Liver (tissue), 9 donors: ENCODE data around the gene FOXO6. TPM values are rescaled to one million over a fixed set of nuclear protein-coding genes. Genes with fewer than 3 reads are reported as not detected.

Source experiments
- DNase-seq: peaks from one replicate; pipeline ENCODE4 v3.0.0-alpha.2; 2017; ENCODE audit warnings: low spot score
- H3K27ac ChIP-seq, 2 donors: one replicate each; pipeline ENCODE4 v1.7.0; 2013; ENCODE audit warnings: inconsistent platforms in 2 of 2, low read length in 2 of 2, control low read depth in 1 of 2, low read depth in 1 of 2, mild to moderate bottlenecking in 1 of 2
- H3K27me3 ChIP-seq, 4 donors: one replicate each; pipeline versions ENCODE4 v1.6.1 to v1.7.0; 2013; ENCODE audit warnings: low read length in 3 of 4, inconsistent platforms in 1 of 4, mild to moderate bottlenecking in 1 of 4, moderate library complexity in 1 of 4; ENCODE audit not compliant: control insufficient read depth in 4 of 4, insufficient read depth in 4 of 4
- H3K36me3 ChIP-seq, 4 donors: one replicate each; pipeline versions ENCODE4 v1.6.1 to v1.7.0; 2013; ENCODE audit warnings: low read length in 3 of 4, mild to moderate bottlenecking in 3 of 4, low read depth in 1 of 4, moderate library complexity in 1 of 4; ENCODE audit not compliant: control insufficient read depth in 4 of 4, insufficient read depth in 3 of 4
- H3K4me1 ChIP-seq, 4 donors: one replicate each; pipeline versions ENCODE4 v1.6.1 to v1.7.0; 2013; ENCODE audit warnings: low read length in 3 of 4, mild to moderate bottlenecking in 3 of 4, moderate library complexity in 1 of 4; ENCODE audit not compliant: control insufficient read depth in 4 of 4, insufficient read depth in 4 of 4
- H3K4me3 ChIP-seq, 3 donors: one replicate each; pipeline versions ENCODE4 v1.6.1 to v1.7.0; 2013; ENCODE audit warnings: low read length in 3 of 3, control low read depth in 1 of 3, low read depth in 1 of 3, mild to moderate bottlenecking in 1 of 3
- H3K9ac ChIP-seq, 2 donors: one replicate each; pipeline ENCODE4 v1.7.0; 2013; ENCODE audit warnings: low read length in 2 of 2, mild to moderate bottlenecking in 2 of 2, moderate library complexity in 2 of 2, control low read depth in 1 of 2, low read depth in 1 of 2
- H3K9me3 ChIP-seq, 4 donors: one replicate each; pipeline versions ENCODE4 v1.6.1 to v1.7.0; 2013; ENCODE audit warnings: low read length in 3 of 4; ENCODE audit not compliant: control insufficient read depth in 4 of 4
- EGR1 ChIP-seq, 2 donors: IDR thresholded peaks; 2 replicates each; pipeline ENCODE4 v1.6.1; 2016 to 2018; ENCODE audit warnings: antibody characterized with exemption in 2 of 2, low read depth in 2 of 2
- FOXA1 ChIP-seq: IDR thresholded peaks from 2 replicates; pipeline ENCODE4 v1.6.1; 2016; ENCODE audit warnings: antibody characterized with exemption
- FOXA2 ChIP-seq: IDR thresholded peaks from 2 replicates; pipeline ENCODE4 v1.6.1; 2016; ENCODE audit warnings: antibody characterized with exemption
- HNF4A ChIP-seq, 2 donors: conservative IDR thresholded peaks; 2 replicates each; pipeline ENCODE4 v1.6.1; 2016; ENCODE audit warnings: antibody characterized with exemption in 2 of 2, mild to moderate bottlenecking in 2 of 2
- HNF4G ChIP-seq: IDR thresholded peaks from 2 replicates; pipeline ENCODE4 v1.6.1; 2016; ENCODE audit warnings: antibody characterized with exemption
- JUND ChIP-seq, 2 donors: IDR thresholded peaks; 2 replicates each; pipeline ENCODE4 v1.6.1; 2016; ENCODE audit warnings: antibody characterized with exemption in 2 of 2
- NR2F2 ChIP-seq: IDR thresholded peaks from 2 replicates; pipeline ENCODE4 v1.6.1; 2016; ENCODE audit warnings: antibody characterized with exemption
- RAD21 ChIP-seq, 2 donors: IDR thresholded peaks; 2 replicates each; pipeline ENCODE4 v1.6.1; 2016; ENCODE audit warnings: antibody characterized with exemption in 2 of 2, mild to moderate bottlenecking in 2 of 2
- RXRA ChIP-seq, 2 donors: IDR thresholded peaks; 2 replicates each; pipeline ENCODE4 v1.6.1; 2017 to 2018; ENCODE audit warnings: antibody characterized with exemption in 2 of 2, mild to moderate bottlenecking in 1 of 2
- TAF1 ChIP-seq: conservative IDR thresholded peaks from 2 replicates; pipeline ENCODE4 v1.6.1; 2016; ENCODE audit warnings: antibody characterized with exemption, mild to moderate bottlenecking
- YY1 ChIP-seq: IDR thresholded peaks from 2 replicates; pipeline ENCODE4 v1.6.1; 2016; ENCODE audit warnings: antibody characterized with exemption, mild to moderate bottlenecking
- WGBS: extraction: QIAGEN DNeasy Blood & Tissue Kit; methylation state at CpG from one replicate; pipeline ENCODE4 v1.1.7; 2013; 5-methylcytosine and 5-hydroxymethylcytosine counted together
- polyA plus RNA-seq, 2 donors: library from polyadenylated mRNA; stranded (reverse) in 1 of 2; unstranded in 1 of 2; fragments of 200-250 nt in 1 of 2; fragments of >200 nt in 1 of 2; fragmentation: Nextera tagmentation in 1 of 2; extraction: Ambion mirVana in 1 of 2; gene quantifications; one replicate each; pipeline versions ENCODE4 v1.2.1 to v1.2.3, GENCODE V29; 2013 to 2015
- total RNA-seq, 2 donors: library from RNA; depleted of rRNA; stranded (reverse); fragments of >200 nt; gene quantifications; one replicate each; pipeline ENCODE4 v1.2.3, GENCODE V29; 2014
- TF ChIP-seq, protein P1 (sequence below): IDR thresholded peaks from 2 replicates; pipeline ENCODE4 v1.6.1; 2016; ENCODE audit warnings: antibody characterized with exemption
- TF ChIP-seq, protein P2 (sequence below): IDR thresholded peaks from 2 replicates; pipeline ENCODE4 v1.6.1; 2016; ENCODE audit warnings: antibody characterized with exemption
- TF ChIP-seq, protein P3 (sequence below): IDR thresholded peaks from 2 replicates; pipeline ENCODE4 v1.6.1; 2016; ENCODE audit warnings: antibody characterized with exemption
- TF ChIP-seq, protein P4 (sequence below): IDR thresholded peaks from 2 replicates; pipeline ENCODE4 v1.6.1; 2016; ENCODE audit warnings: antibody characterized with exemption, mild to moderate bottlenecking
- TF ChIP-seq, protein P5 (sequence below): fragments of 150-350 bp; IDR thresholded peaks from 2 replicates; pipeline ENCODE4 v1.5.1; 2017; ENCODE audit warnings: improper control_type of control experiment, low read depth, low read length; ENCODE audit not compliant: missing input control
- donor health status: healthy.
- donor health status: healthy.
- donor health status: healthy.
- donor health status: healthy.
- donor health status: healthy.

The FOXO6 gene
- total and polyA plus RNA-seq, 4 donors = 0.02 to 0.09 (median 0.08) TPM; not detected in 1

DNA sequence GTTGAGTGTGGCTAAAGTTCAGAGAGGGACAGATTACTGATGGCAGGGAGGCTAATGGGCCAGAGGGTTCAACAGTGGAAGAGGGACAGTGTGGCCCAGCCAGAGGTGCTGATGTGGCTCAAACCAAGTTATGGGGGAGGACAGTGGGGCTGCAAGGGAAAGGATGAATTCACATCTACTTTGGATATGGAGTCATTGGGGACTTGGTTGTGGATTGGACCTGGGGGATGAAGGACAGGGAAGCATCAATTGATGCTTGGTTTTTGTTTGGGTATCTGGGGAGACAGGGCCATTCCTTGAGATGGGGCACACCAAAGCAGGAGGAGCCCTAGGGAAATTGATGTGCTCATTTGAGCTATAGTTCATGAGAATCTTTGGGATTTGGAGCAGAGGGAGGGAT lies 23.3 kb downstream of the FOXO6 start:
- H3K27ac ChIP-seq = no peak overlapping the region
- H3K4me3 ChIP-seq = no peak overlapping the region
- H3K9me3 ChIP-seq = no peaks in the 10 kb centered on the region
- no peak overlapping the region for H3K9ac ChIP-seq
- TF ChIP-seq HNF4A (conservative IDR thresholded peaks at IDR 0.05) (no peak), FOXA2 (no peak), RAD21 (IDR thresholded peaks at IDR 0.05) (no peak), FOXA1 (no peak), JUND (IDR thresholded peaks at IDR 0.05) (no peak), NR2F2 (no peak)
- TF ChIP-seq, protein P1, sequence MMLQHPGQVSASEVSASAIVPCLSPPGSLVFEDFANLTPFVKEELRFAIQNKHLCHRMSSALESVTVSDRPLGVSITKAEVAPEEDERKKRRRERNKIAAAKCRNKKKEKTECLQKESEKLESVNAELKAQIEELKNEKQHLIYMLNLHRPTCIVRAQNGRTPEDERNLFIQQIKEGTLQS = no peak
- peaks cover 0 to 8% (median 1%) of the 10 kb centered on the region in 4 donors for H3K27me3 ChIP-seq
- H3K36me3 ChIP-seq = no peaks in the 10 kb centered on the region
- peaks cover 5 to 16% (median 9%) of the 10 kb centered on the region in 4 donors for H3K4me1 ChIP-seq
- DNase-seq = no peak

DNA sequence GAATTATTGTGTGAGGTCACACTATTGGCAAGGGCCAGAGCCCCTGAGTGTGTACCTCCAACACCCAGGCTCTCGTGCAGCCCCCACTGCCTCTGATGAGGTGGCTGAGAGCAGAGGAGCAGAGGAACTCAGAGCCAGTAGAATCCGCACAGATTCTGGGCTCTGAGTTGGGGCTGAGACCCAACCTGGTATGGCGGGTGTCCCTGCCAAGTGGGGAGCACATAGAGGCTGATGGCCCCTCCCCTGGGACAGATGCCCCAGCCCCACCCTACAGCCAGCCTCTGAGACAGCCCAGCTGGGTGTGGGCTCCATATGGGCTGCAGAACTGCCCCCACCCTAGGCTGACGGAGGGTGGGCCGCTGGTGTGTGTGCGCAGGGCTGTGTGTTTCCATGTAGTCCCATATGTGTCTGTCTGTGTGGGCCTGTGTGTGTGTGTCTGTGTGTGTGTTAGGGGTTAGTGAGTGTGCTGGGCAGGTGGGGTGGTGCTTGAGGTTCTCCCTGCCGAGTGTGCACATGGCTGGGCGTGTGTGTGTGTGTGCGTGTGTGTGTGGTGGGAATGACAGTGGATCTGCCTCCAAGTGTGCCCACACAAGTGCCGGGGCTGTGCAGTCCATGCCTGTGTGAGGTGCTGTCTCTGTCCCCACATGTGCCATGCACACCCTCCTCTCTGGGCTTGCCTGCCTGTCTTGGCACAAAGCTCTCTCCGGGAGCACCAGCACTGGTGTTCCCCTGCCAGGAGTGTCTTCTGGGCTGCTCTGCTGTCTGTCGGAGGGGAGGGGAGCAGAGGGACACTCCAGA lies 24.4 kb downstream of the FOXO6 start:
- peaks cover 5 to 11% (median 8%) of the 10 kb centered on the region in 4 donors for H3K4me1 ChIP-seq
- no peak overlapping the region for H3K27ac ChIP-seq
- WGBS = 73% methylated on average over 12 of the region's 12 CpGs
- no peaks in the 10 kb centered on the region for H3K36me3 ChIP-seq
- TF ChIP-seq, protein P2, sequence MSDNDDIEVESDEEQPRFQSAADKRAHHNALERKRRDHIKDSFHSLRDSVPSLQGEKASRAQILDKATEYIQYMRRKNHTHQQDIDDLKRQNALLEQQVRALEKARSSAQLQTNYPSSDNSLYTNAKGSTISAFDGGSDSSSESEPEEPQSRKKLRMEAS = no peak
- TF ChIP-seq, protein P1 = no peak
- TF ChIP-seq RAD21 (IDR thresholded peaks at IDR 0.05) = no peak
- TF ChIP-seq HNF4A (conservative IDR thresholded peaks at IDR 0.05) = no peak
- no peak for TF ChIP-seq YY1
- no peak for TF ChIP-seq FOXA1
- no peak for TF ChIP-seq TAF1
- no peak for DNase-seq
- H3K9me3 ChIP-seq = no peaks in the 10 kb centered on the region
- peaks cover 0 to 8% (median 0%) of the 10 kb centered on the region in 4 donors for H3K27me3 ChIP-seq
- H3K9ac ChIP-seq = no peak overlapping the region
- H3K4me3 ChIP-seq = no peak overlapping the region

DNA sequence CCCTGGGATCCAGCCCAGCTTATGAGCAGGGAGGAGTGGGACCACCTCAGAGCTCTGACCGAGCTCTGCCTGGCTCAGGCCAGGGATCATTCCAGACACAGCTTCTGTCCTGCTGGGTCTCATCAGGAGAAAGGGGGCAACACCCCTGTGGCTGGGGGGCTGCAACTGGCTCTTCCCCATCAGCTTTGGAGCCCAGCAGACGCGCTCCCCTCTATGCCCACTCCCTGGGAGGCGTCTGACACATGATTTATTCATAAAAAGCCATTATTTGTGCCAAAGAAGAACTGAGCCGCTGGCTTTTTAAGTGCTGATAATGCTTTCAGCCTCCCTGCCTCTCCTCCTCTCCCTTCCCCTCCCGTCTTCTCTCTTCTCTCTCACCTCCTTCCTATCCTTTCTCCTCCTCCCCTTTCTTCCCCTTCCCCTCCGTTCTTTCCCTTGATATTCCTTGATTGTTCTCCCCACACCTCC lies 25.0 kb downstream of the FOXO6 start:
- TF ChIP-seq, protein P2 = no peak
- TF ChIP-seq, protein P3, sequence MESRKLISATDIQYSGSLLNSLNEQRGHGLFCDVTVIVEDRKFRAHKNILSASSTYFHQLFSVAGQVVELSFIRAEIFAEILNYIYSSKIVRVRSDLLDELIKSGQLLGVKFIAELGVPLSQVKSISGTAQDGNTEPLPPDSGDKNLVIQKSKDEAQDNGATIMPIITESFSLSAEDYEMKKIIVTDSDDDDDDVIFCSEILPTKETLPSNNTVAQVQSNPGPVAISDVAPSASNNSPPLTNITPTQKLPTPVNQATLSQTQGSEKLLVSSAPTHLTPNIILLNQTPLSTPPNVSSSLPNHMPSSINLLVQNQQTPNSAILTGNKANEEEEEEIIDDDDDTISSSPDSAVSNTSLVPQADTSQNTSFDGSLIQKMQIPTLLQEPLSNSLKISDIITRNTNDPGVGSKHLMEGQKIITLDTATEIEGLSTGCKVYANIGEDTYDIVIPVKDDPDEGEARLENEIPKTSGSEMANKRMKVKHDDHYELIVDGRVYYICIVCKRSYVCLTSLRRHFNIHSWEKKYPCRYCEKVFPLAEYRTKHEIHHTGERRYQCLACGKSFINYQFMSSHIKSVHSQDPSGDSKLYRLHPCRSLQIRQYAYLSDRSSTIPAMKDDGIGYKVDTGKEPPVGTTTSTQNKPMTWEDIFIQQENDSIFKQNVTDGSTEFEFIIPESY = no peak
- TF ChIP-seq, protein P1 = no peak
- TF ChIP-seq RXRA (IDR thresholded peaks at IDR 0.05) = no peak
- TF ChIP-seq FOXA1 = no peak
- TF ChIP-seq, protein P4, sequence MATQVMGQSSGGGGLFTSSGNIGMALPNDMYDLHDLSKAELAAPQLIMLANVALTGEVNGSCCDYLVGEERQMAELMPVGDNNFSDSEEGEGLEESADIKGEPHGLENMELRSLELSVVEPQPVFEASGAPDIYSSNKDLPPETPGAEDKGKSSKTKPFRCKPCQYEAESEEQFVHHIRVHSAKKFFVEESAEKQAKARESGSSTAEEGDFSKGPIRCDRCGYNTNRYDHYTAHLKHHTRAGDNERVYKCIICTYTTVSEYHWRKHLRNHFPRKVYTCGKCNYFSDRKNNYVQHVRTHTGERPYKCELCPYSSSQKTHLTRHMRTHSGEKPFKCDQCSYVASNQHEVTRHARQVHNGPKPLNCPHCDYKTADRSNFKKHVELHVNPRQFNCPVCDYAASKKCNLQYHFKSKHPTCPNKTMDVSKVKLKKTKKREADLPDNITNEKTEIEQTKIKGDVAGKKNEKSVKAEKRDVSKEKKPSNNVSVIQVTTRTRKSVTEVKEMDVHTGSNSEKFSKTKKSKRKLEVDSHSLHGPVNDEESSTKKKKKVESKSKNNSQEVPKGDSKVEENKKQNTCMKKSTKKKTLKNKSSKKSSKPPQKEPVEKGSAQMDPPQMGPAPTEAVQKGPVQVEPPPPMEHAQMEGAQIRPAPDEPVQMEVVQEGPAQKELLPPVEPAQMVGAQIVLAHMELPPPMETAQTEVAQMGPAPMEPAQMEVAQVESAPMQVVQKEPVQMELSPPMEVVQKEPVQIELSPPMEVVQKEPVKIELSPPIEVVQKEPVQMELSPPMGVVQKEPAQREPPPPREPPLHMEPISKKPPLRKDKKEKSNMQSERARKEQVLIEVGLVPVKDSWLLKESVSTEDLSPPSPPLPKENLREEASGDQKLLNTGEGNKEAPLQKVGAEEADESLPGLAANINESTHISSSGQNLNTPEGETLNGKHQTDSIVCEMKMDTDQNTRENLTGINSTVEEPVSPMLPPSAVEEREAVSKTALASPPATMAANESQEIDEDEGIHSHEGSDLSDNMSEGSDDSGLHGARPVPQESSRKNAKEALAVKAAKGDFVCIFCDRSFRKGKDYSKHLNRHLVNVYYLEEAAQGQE = no peak
- TF ChIP-seq FOXA2 = no peak
- no peak for TF ChIP-seq JUND (IDR thresholded peaks at IDR 0.05)
- TF ChIP-seq YY1 = no peak
- TF ChIP-seq EGR1 (IDR thresholded peaks at IDR 0.05; ENCODE audit: low read depth in 2 of 2) = no peak
- TF ChIP-seq, protein P5, sequence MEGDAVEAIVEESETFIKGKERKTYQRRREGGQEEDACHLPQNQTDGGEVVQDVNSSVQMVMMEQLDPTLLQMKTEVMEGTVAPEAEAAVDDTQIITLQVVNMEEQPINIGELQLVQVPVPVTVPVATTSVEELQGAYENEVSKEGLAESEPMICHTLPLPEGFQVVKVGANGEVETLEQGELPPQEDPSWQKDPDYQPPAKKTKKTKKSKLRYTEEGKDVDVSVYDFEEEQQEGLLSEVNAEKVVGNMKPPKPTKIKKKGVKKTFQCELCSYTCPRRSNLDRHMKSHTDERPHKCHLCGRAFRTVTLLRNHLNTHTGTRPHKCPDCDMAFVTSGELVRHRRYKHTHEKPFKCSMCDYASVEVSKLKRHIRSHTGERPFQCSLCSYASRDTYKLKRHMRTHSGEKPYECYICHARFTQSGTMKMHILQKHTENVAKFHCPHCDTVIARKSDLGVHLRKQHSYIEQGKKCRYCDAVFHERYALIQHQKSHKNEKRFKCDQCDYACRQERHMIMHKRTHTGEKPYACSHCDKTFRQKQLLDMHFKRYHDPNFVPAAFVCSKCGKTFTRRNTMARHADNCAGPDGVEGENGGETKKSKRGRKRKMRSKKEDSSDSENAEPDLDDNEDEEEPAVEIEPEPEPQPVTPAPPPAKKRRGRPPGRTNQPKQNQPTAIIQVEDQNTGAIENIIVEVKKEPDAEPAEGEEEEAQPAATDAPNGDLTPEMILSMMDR = no peak
- no peak for TF ChIP-seq HNF4G
- TF ChIP-seq NR2F2 = no peak
- Histone ChIP-seq H3K4me1 (peaks cover 0 to 6% (median 3%) of the 10 kb centered on the region in 4 donors), H3K27ac (no peak overlapping the region), H3K36me3 (no peaks in the 10 kb centered on the region), H3K9me3 (no peaks in the 10 kb centered on the region), H3K9ac (no peak overlapping the region), H3K4me3 (no peak overlapping the region), H3K27me3 (peaks cover 0 to 8% (median 0%) of the 10 kb centered on the region in 4 donors)
- 72% methylated on average over 7 of the region's 7 CpGs for WGBS
- DNase-seq = no peak
